ENCODE measurements around the gene ZNF784.

DNA sequence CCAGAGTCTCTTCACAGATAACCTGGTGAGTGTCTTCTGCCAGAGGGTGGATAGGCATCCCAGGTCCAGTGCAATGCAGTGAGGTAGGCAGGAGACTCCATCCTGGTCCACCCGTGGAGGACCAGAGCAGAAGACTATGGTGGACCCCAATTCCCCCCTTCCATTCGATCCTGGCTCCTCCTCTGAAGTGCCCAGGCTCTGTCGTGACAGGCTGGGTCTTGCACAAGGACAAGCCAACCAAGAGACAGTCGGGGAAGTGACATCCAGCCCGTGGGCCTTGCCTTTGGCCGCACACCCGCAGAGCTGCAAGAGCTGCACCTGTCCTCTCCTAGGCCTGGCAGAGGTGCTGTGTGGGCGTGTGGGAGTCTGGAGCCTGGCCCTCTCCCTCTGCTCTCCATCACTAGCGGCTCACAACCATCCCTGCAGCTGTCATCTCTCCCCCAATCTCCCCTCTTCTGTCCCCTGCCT, 3.1 kb downstream of the ZNF784 start:
- TF ChIP-seq CREB1 (IDR thresholded peaks at IDR 0.05; ENCODE audit: low read depth) (no peak), RAD21 (IDR thresholded peaks at IDR 0.05; ENCODE audit: low read depth) (no peak), FOXM1 (IDR thresholded peaks at IDR 0.05; ENCODE audit: borderline replicate concordance, low read depth) (no peak), CEBPB (IDR thresholded peaks at IDR 0.05) (no peak), TAF1 (IDR thresholded peaks at IDR 0.05; ENCODE audit: low read depth) (no peak), ZBTB7A (IDR thresholded peaks at IDR 0.05; ENCODE audit: low read depth) (no peak)
- TF ChIP-seq, protein P1, sequence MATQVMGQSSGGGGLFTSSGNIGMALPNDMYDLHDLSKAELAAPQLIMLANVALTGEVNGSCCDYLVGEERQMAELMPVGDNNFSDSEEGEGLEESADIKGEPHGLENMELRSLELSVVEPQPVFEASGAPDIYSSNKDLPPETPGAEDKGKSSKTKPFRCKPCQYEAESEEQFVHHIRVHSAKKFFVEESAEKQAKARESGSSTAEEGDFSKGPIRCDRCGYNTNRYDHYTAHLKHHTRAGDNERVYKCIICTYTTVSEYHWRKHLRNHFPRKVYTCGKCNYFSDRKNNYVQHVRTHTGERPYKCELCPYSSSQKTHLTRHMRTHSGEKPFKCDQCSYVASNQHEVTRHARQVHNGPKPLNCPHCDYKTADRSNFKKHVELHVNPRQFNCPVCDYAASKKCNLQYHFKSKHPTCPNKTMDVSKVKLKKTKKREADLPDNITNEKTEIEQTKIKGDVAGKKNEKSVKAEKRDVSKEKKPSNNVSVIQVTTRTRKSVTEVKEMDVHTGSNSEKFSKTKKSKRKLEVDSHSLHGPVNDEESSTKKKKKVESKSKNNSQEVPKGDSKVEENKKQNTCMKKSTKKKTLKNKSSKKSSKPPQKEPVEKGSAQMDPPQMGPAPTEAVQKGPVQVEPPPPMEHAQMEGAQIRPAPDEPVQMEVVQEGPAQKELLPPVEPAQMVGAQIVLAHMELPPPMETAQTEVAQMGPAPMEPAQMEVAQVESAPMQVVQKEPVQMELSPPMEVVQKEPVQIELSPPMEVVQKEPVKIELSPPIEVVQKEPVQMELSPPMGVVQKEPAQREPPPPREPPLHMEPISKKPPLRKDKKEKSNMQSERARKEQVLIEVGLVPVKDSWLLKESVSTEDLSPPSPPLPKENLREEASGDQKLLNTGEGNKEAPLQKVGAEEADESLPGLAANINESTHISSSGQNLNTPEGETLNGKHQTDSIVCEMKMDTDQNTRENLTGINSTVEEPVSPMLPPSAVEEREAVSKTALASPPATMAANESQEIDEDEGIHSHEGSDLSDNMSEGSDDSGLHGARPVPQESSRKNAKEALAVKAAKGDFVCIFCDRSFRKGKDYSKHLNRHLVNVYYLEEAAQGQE (IDR thresholded peaks at IDR 0.05; ENCODE audit: low read depth): no peak

Data from Ishikawa (cell line).